M059J (cell line): ENCODE results near the gene RAB30. TPM values are rescaled to one million over a fixed set of nuclear protein-coding genes. Genes with fewer than 3 reads are reported as not detected.
"Not testable (repeated sequence)": the region's sequence is repeated elsewhere in the genome, so short reads cannot be mapped to it uniquely, and the experiment has no call there.

ENCODE experiments used
- DNase-seq: peaks from one replicate; pipeline ENCODE4 v3.0.0-alpha.2; 2012; ENCODE audit warnings: low read depth
- total RNA-seq: library from RNA; depleted of rRNA; stranded (reverse); fragments of >200 nt; shearing (Covaris generic); gene quantifications from 2 replicates; pipeline ENCODE4 v1.2.3, GENCODE V29; 2014

RAB30 gene
- total RNA-seq, 1 experiment from 2014 or later = 12.2 TPM

DNA sequence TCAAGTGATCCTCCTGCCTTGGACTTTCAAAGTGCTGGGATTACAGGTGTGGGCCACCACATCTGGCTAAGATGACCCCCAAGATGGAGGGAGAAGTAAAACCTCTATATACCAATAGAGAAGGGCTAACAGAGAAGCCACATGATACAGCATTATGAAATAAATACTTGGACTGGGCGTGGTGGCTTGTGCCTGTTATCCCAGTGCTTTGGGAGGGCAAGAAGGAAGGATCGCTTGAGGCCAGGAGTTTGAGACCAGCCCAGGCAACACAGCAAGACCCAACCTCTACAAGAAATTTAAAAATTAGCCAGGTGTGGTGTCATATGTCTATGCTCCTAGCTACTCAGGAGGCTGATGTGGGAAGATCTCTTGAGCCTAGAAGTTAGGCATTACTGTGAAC, 61.7 kb downstream of the RAB30 start:
- DNase-seq = no peak

DNA sequence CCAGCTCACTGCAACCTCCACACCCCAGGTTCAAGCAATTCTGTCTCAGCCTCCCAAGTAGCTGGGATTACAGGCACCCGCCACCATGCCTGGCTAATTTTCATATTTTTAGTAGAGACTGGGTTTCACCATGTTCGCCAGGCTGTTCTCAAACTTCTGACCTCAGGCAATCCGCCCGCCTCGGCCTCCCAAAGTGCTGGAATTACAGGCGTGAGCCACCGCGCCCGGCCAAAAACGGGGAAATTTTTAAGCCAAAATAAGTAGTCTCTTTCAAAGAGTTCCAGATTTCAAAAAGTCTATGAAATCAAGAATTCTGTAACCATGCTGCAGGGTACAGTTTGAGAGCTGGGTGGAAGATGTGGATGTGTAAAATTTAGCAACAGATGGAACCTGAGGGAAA, 62.6 kb downstream of the RAB30 start:
- DNase-seq = not testable (repeated sequence)

DNA sequence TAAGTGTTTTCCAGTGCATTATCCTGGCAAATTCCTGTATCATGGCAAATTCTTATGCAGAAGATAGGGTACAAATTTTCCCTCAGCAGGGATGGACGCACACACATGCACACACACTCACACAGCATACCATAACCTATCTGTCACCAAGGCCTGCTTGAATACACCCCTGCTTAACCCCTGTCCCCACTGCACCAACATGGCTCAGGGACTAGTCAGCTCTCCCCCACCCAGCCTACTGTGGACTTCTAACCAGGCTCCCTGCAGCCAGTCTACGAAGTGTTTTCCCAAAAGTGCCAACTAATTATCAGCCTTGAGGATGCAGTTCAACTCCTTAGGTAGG, 63.1 kb downstream of the RAB30 start:
- peak; percentile 66 for DNase-seq

DNA sequence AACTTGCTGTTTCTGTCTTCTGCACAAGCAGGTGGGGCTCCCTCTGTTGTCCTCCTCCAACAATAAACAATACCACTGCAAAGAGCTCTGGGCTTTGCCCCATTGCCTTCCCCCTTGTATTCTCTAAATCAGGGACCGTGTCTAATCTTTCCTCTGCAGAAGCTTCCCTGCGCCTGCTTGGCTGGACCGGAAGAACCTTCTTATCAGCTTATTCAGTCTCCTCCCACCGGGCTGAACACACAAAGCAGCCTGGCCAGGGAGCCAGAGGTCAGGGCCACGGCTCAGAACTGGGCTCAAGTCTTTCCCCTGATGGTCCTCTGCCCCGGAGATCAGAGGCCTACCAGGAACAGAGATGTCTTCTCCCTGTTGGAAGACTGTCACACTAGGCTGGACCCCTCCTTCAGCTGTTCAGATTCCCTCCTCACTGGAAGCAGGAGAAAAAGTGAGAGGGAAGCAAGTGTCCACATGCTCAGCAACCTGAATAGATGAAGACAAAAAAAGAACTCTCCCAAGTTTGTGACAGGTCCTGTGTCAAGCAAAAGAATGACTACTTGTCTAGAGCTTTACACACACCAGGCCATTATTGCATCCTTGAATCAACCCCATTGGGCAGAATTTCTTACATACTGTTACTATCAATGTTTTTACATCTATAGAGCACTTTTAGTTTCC, 63.7 kb downstream of the RAB30 start:
- peak; percentile 47 for DNase-seq

DNA sequence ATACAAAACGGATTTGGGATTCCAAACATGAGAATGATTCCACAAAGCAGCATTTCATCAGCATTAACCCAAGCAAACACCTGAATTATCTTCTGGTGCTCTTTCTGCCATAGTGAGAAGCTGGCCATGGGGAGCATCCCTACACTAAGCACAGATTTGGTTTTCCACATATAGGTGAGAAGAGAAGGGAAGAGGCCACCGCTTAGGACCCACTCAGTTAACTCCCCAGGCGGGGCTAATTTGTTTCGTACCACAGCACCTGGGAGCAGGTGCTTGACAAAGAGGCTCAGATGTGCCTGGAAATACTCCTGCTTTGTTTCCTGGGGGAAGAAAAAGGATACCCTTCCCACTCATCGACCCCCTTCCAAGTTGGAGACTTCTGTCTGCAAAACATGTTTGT, 64.2 kb downstream of the RAB30 start:
- no peak for DNase-seq

DNA sequence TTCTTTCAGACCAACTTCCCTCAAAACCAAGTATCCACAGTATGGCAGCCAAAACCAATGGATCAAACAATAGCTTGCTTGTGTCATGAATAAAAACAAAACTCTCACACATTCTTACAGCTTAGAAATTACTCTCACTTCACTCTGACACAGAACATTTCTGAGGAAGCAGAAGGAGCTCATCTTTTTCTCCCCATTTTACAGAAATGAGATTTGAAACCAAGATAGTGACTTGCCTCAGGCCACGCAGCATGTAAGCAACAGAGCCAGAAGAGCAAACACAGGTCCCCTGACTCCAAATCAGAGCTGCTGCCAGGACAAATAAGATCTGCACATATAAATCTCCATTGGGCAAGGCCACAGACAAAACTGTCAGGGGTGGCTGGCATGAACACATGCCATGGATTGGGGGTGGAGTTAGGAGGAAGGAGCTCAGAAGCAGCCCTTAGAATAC, 64.8 kb downstream of the RAB30 start:
- DNase-seq = peak; percentile 32

DNA sequence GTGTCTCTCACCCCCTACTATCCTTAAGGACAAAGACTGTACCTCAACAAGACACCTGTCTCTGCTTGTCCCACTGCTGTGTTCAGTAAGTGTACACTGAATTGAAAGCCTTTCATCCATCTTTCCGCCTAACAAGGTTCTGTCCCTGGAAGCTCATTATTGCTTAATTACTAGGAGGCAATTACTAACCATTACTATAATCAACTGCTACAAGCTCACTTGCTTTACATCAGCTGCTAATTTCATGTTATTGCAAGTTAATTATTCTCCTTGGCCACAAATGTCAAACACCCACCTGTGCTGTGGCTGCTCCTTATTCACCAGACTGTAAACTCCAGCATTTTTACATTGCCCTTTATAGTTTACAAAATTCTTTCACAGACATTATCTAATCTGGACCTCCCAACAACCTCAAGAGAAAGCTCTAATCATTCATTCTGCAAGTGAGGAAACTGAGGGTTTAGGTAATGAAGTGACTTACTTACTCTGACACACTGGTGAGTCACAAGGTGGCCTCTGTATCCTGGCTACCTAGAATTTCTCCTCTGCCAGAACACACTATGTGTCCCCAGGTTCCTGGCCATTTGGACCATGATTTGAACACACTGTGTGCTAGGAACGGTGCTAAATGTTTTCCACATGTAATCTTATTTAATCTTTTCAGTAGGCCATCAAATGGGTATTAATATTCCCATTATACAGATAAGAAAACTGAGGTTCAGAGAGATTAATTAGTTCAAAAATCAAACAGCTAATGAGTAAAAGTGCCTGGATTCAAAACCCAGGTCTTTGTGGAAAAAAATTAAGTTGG, 66.7 kb downstream of the RAB30 start:
- DNase-seq = peak; percentile 49

DNA sequence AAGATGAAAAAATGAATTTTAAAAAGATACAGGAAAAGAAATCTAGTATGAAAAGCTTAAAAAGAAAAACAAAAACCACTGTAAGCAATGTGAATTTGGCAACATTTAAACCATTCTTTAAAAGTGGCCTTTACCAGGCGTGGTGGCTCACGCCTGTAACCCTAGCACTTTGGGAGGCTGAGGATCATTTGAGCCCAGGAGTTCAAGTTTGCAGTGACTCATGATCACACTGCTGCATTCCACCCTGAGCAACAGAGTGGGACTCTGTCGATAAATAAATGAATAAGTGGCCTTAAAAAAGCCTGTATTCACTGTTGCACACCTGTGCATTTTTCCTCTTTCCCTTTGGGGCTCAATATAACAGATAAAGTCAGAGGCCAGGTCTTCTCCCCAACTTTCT, 69.2 kb downstream of the RAB30 start:
- DNase-seq = no peak

DNA sequence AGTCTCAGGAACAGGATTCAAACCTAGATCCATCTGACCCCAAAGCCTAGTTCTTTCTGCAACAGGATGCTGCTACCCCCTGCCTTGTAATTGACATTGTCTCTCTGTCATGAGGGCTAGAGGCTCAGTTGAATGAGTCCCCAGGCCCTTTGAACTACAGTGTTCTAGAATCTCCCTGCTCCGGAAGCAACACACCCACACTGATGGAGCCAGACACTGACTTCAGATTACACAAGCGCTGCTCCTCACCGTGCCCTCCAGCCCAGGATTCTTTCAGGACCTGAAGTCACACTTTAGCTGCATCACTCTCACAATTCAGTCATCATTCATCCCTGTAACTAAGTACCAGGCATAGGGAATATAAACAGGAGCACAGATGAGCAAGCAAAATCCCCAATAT, 69.6 kb downstream of the RAB30 start:
- no peak for DNase-seq

DNA sequence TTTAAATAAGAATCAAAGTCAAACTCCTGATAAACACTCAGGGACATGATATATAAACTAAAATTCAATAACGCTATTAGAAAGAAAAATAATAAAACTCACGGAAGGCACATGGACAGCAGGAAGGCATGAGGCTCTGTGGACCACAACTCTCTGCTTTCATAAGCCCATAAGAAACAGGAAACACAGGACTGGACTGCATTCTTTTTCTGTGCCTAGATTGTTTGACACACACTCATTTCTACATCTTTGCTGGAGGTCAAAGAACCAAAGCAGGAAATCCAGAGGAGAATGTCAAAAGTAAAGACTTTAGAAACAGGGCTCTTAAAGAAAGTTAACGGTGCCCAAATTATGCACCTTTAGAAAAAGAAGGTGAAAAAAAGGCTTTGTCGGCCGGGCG, 71.3 kb downstream of the RAB30 start:
- no peak for DNase-seq

DNA sequence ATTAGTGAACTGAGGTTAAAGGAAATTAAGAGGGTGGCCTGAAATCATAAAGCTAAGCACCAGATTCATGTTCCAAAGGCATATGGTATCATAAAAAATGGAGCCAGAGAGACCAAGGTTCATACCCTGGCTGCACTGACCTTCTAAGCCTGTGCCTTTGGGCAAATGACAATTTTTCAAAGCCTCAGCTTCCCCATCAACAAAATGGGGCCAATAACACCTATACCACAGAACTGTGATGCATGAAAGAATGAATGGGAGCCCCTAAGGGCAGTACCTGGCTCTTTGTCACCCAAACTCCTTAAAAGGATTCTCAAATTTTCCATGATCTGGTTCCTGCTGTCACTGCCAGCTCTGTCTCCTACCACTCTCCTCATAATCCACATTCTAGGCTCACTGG, 72.5 kb downstream of the RAB30 start:
- no peak for DNase-seq

DNA sequence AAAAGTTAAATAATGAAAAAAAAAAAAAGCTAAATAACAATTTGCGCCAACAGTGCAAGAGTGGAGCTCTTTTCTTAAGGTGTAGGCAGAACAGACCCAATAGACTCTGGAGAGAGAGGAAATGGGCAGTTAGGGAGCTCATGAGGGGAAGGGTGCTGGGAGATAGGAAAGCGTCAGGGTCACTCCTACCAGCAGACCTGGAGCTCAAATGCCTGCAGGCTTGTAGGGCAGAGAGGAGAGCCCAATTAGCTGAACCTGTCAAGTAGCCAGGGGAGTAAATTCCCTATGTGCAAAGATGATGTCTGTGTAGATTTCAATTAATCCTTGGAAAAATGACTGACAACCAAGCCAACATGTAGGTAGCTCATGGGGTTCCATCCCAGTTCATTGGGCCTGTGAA, 73.0 kb downstream of the RAB30 start:
- DNase-seq = no peak

DNA sequence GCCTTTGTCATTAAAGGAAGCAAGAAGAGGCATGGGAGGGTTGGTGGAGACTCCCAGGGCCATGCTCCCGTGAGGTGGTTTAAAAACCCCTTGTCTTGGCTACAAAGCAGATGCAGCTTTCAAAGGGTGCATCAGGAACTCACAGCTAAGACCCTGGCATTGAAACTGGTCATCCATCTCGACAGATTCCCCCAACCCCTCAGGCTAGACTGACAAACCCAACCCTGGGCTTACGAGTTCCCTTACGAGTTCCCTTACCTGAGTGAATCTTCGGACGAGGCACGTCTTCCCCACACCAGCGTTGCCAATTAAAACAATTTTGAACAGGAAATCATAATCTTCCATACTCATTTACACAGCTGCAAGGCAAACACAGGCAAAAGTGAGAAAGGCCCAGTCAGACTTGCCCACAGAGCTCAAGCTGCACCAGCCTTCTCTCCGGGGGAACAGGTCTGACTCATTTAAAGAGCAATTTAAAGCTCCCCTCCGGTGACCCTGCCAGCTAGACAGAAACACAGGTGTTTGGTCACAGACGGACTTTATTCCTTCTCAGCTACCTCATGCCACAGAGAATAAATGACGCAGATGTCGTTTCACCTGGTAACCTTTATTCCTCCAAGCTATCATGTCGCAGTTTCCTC, 74.6 kb downstream of the RAB30 start:
- peak; percentile 82 for DNase-seq

DNA sequence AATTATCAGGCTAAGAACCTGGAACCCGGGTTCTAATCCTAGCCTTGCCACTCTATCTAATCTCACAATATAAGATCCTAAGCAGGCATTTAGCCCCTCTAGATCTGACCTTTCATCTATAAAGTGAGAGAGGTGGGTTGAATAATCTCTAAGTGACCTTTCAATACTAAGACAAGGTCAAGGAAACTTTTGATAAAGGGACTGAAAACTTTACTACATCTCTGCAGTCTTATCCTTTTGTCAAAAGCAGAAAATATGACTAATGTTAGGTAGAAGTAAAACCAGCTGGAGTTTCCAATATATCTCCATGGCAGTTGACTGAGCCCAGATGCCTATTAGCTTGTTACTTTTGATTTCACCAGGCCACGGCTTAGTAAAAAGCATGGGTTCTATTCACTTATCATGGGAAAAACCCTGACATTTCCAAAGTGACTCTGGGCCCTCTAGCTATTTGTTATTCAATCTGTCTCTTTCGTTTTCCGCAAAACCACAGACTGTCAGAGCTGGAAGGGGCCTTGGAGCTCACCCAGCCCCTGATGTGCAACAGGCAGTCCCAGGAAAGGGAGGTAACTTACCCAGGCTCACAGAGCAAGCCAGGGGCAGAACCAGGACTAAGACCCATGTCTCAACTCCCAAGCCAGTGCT, 75.8 kb downstream of the RAB30 start:
- DNase-seq = peak; percentile 96

DNA sequence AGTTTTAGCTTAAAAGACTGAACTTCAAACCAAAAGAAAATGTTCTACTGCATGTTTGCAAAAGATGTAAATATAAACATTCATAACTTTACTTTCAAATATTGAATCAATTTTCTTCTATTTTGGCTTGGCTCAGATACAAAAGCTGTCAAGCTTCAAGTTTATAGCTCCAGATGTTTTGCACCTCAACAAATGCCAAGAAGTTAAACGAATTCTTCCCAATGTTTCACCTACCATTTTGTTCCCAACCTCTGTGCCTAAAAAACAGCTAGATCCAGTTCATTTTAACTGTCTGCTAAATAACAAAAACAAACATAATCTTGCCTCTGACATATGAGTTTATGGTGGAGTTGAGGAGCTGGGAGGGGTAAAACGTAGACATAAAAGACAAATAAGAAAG, 76.5 kb downstream of the RAB30 start:
- no peak for DNase-seq

DNA sequence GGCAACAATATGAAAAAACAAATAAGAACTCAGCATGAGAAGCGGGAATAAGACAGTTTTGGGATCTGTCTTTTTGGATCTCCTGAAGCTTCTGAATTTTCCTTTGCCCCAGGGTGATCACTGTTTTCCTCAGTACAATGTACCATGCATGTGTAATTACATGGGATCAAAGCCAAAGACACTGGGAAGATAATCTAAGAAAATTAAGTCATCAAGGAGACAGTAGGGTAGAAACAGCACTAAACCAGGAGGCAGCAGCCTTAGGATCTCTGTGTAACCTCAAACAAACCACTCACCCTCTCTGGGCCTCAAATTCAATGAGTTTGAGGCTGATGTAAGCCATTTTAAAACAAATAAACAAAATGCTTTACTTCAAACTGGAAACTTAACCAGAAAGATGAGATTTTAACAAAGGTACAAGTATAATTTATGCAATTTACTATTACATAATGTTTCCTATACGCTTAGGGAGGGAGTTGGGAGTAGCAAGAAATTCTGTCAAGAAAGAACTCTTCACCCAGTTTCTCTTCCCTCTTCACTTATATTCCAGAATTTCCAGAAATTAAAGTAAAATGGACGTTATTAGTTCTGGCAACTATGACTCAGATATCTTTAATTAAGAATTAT, 77.0 kb downstream of the RAB30 start:
- DNase-seq = peak; percentile 60

DNA sequence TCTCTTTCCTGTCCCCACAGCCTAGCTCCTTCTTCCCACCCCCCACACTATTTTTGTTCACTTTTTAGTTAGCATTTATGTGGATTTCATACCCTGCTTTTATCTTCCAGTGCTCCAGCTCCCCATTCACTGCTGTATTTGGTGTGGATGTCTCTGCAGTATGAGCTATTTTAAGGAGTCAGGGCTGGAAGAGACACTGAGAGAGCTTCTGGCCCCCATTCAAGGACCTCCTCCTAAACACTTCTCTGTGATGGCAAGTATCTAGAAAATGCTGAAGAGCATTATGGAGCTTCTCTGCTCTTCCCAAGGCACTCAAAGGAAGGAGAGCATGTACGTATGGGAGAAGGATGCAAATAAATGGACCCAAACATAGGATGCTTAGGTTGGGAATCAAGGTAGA, 79.5 kb downstream of the RAB30 start:
- no peak for DNase-seq

DNA sequence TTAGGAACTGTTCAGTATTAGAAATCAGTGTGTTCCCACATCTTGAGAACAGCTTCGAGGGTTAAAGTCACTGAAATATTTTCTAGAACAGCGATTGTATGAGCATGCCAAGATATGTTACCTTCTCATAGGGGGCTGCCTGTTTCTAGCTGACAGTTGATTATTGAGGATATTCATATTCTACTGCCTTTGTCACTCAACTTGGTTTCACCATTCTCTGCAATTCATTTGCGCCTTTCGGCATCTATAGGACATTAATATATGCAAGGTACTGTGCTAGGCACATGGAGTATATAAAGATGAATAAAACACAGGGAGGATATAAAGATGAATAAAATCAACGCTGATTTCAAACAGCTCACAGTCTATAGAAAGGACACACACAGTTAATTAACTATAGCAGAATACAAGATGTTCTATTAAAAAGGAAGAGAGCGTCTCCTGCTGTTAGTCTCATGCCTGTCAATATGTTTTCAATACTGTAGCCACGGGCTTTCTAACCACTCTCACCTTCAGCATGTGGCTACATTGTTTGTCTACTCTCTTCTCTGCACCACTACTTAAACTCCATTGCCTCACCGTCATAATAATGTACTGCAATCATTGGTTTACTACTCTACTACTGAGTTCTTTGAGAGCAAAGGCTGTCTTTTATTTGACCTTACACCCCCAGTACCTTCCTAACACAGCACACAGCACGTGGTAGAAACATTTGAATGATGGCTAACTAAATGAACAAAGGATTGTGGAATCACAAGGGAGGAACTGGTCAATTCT, 81.9 kb downstream of the RAB30 start:
- DNase-seq = no peak

DNA sequence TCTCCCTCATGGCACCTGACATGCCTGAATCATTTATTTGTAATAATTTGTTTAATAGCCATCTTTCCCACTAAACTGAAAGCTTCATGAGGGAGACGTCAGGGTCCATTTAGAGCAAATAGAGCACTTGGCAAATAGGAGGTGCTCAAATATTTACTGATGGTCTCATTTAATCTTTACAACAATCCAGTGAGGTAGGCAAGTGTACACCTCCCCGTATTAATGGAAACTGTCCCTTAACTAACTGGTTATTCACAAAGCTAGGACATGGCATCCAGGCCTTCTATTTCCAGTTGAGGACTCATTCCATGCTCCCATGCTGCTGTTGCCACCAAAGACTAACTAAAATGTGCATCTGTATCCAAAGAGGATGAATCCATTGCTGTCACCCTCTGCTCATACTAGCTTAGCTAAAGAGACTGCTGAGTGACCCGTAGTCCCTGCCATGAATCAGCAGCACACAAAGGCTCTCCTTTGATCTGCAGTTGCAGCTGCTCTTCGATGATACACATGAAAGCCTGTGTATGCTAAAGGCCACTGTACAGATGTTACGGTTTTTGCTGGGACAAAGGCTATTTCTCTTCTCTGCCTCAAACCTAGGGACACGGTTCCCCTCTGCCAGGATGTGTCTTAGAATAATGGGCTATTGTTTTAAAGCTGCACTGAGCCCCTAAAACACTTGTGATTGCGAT, 82.6 kb downstream of the RAB30 start:
- no peak for DNase-seq

DNA sequence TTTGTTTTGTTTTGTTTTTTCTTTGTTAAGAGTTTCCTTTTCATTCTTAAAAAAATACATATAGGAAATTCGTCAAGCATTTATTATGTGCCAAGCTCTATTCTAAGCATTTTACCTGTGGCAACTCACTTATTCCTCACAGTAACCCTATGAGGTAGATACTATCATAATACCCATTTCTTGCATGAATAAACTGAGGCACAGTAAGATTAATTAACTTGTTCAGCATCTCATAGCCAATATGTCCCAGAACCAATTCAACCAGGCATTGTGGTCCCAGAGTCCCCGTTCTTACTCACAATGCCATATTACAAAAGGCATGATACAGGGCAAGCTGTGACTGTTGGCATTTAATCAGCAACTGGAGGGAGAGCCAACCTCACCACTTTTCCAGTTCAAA, 83.7 kb downstream of the RAB30 start:
- no peak for DNase-seq

DNA sequence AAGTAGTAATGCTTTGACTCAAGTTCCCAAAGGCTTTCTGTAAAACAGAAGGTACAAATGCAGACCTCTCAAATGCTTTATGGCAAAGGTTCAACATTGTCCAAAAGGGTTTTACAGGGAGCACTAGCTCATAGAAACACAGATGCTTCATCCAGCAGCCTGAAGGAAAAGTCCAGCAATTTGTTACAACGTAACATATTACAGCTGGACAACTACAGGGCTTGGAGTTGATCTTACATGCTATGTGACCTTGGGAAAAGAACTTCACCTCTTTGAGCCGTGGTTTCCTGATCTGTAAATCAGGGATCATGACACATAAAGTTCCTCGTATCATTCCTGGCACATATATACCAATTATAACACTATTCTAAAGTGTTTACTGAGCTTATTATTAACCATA, 85.3 kb downstream of the RAB30 start:
- DNase-seq = no peak
